Loucy (cell line): Measurements from ENCODE around the gene CCDC88C.

Source experiments
- H2AFZ ChIP-seq: fragments of 200-600 bp; sonication (generic); 2 replicates; pipeline ENCODE4 v1.6.0; 2016; ENCODE audit warnings: antibody characterized with exemption, mild to moderate bottlenecking, low read length, moderate library complexity
- H3F3A ChIP-seq: fragments of 200-600 bp; 2 replicates; pipeline ENCODE4 v1.6.0; 2016; ENCODE audit warnings: antibody characterized with exemption, low read depth, mild to moderate bottlenecking
- H3K27me3 ChIP-seq: fragments of 200-600 bp; sonication (generic); 2 replicates; pipeline ENCODE4 v1.6.1; 2014; ENCODE audit warnings: low read length, mild to moderate bottlenecking; ENCODE audit not compliant: insufficient read depth, poor library complexity, severe bottlenecking
- H3K36me3 ChIP-seq: fragments of 200-600 bp; sonication (generic); 2 replicates; pipeline ENCODE4 v1.6.1; 2016; ENCODE audit warnings: low read length; ENCODE audit not compliant: insufficient read depth
- H3K4me1 ChIP-seq: fragments of 200-600 bp; sonication (generic); 2 replicates; pipeline ENCODE4 v1.5.1; 2014; ENCODE audit warnings: low read length, mild to moderate bottlenecking; ENCODE audit not compliant: insufficient read depth, poor library complexity, severe bottlenecking
- H3K4me2 ChIP-seq: fragments of 200-600 bp; sonication (generic); 2 replicates; pipeline ENCODE4 v1.6.0; 2014; ENCODE audit warnings: antibody characterized with exemption, low read length, low read depth, mild to moderate bottlenecking; ENCODE audit not compliant: poor library complexity, severe bottlenecking
- H3K4me3 ChIP-seq: fragments of 200-600 bp; sonication (generic); 2 replicates; pipeline ENCODE4 v1.5.1; 2014; ENCODE audit warnings: low read length, mild to moderate bottlenecking, mixed read lengths; ENCODE audit not compliant: poor library complexity, severe bottlenecking
- H3K79me2 ChIP-seq: fragments of 200-600 bp; sonication (generic); 2 replicates; pipeline ENCODE4 v1.6.1; 2014; ENCODE audit warnings: low read length; ENCODE audit not compliant: insufficient read depth
- H3K9ac ChIP-seq: fragments of 200-600 bp; sonication (generic); 2 replicates; pipeline ENCODE4 v1.6.0; 2014; ENCODE audit warnings: mild to moderate bottlenecking, low read depth, low read length, moderate library complexity; ENCODE audit not compliant: poor library complexity, severe bottlenecking
- H3K9me2 ChIP-seq: fragments of 200-600 bp; sonication (generic); replicated peaks from 2 replicates; pipeline ENCODE4 v1.6.1; 2016; ENCODE audit warnings: low read depth, low read length, mixed read lengths
- H3K9me3 ChIP-seq: fragments of 200-600 bp; sonication (generic); 2 replicates; pipeline ENCODE4 v1.6.1; 2014; ENCODE audit warnings: mild to moderate bottlenecking, antibody characterized with exemption, low read length, low read depth; ENCODE audit not compliant: insufficient read depth
- H4K20me1 ChIP-seq: fragments of 200-600 bp; sonication (generic); 2 replicates; pipeline ENCODE4 v1.6.0; 2014; ENCODE audit warnings: antibody characterized with exemption, low read length, mild to moderate bottlenecking; ENCODE audit not compliant: insufficient read depth, poor library complexity, severe bottlenecking
- CTCF ChIP-seq: fragments of 200-600 bp; sonication (generic); conservative IDR thresholded peaks from 2 replicates; pipeline ENCODE4 v1.5.1; 2014; ENCODE audit warnings: mild to moderate bottlenecking, antibody characterized with exemption, low read length
- EZH2phosphoT487 ChIP-seq: fragments of 200-600 bp; IDR thresholded peaks from 2 replicates; pipeline ENCODE4 v1.6.1; 2018; ENCODE audit warnings: antibody characterized with exemption, mild to moderate bottlenecking, moderate library complexity, borderline replicate concordance

The CCDC88C gene

DNA sequence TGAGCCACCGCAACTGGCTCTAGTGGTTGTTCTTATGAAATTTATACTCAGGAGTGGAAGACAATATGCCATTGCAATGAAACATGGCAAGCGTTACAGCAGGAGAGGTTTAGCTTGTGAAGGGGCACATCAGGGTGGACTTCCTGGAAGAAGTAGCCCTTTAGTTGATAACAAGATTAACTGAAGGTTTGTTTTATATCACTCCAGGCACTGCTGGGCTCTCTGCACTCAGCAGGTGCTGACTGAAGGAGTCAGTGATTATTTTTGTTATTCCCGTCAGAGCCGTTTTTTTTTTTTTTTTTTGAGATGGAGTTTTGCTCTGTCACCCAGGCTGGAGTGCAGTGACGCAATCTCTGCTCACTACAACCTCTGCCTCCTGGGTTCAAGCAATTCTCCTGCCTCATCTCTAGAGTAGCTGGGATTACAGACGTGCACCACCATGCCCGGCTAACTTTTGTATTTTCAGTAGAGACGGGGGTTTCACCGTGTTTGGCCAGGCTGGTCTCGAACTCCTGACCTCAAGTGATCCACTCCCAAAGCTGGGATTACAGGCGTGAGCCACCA is 155.6 kb downstream of the CCDC88C start:
- H3K27me3 ChIP-seq: no peaks in the 10 kb centered on the region
- no peaks in the 10 kb centered on the region for H3K36me3 ChIP-seq
- H3F3A ChIP-seq: no peaks in the 10 kb centered on the region
- TF ChIP-seq CTCF: no peak
- TF ChIP-seq EZH2phosphoT487: no peak
- H2AFZ ChIP-seq: no peak overlapping the region
- no peak overlapping the region for H3K4me2 ChIP-seq
- no peak overlapping the region for H3K9ac ChIP-seq
- no peak overlapping the region for H3K4me3 ChIP-seq
- H3K79me2 ChIP-seq: no peaks in the 10 kb centered on the region
- H3K9me3 ChIP-seq: no peaks in the 10 kb centered on the region
- H3K9me2 ChIP-seq: no peaks in the 10 kb centered on the region
- H4K20me1 ChIP-seq: no peaks in the 10 kb centered on the region
- peaks cover 15% of the 10 kb centered on the region for H3K4me1 ChIP-seq

GRCh38 chr14:91261115-91261514 is 156.5 kb downstream of the CCDC88C start:
- Histone ChIP-seq H3K4me2 (peak overlapping the region; percentile 11), H4K20me1 (no peaks in the 10 kb centered on the region), H3K9me2 (no peaks in the 10 kb centered on the region), H2AFZ (no peak overlapping the region), H3K79me2 (no peaks in the 10 kb centered on the region), H3K36me3 (no peaks in the 10 kb centered on the region), H3F3A (no peaks in the 10 kb centered on the region), H3K4me1 (peaks cover 21% of the 10 kb centered on the region), H3K9ac (no peak overlapping the region), H3K4me3 (no peak overlapping the region), H3K27me3 (no peaks in the 10 kb centered on the region), H3K9me3 (no peaks in the 10 kb centered on the region)
- TF ChIP-seq CTCF: no peak
- no peak for TF ChIP-seq EZH2phosphoT487

GRCh38 chr14:91258876-91259275 is 158.7 kb downstream of the CCDC88C start:
- Histone ChIP-seq H3K36me3 (no peaks in the 10 kb centered on the region), H3K4me2 (no peak overlapping the region), H4K20me1 (no peaks in the 10 kb centered on the region), H3K79me2 (no peaks in the 10 kb centered on the region), H3K27me3 (no peaks in the 10 kb centered on the region), H2AFZ (no peak overlapping the region), H3K9me2 (no peaks in the 10 kb centered on the region), H3K4me1 (peaks cover 44% of the 10 kb centered on the region), H3F3A (no peaks in the 10 kb centered on the region), H3K9ac (no peak overlapping the region), H3K9me3 (no peaks in the 10 kb centered on the region), H3K4me3 (no peak overlapping the region)
- TF ChIP-seq EZH2phosphoT487 (no peak), CTCF (no peak)
